HEK293T (cell line): Measurements from ENCODE around the gene ZNF285.

ENCODE experiments used
- ARNT ChIP-seq: fragments of 450-650 bp; IDR thresholded peaks from 2 replicates; pipeline ENCODE4 v1.6.1; 2017; ENCODE audit warnings: mild to moderate bottlenecking
- FOXM1 ChIP-seq: fragments of 450-650 bp; IDR thresholded peaks from 2 replicates; pipeline ENCODE4 v1.6.1; 2017; ENCODE audit warnings: mild to moderate bottlenecking, borderline replicate concordance
- L3MBTL2 ChIP-seq: fragments of 450-650 bp; conservative IDR thresholded peaks from 2 replicates; pipeline ENCODE4 v1.6.1; 2016; ENCODE audit warnings: mild to moderate bottlenecking
- LEF1 ChIP-seq: fragments of 450-650 bp; IDR thresholded peaks from 2 replicates; pipeline ENCODE4 v1.6.1; 2017; ENCODE audit warnings: mild to moderate bottlenecking, borderline replicate concordance

DNA sequence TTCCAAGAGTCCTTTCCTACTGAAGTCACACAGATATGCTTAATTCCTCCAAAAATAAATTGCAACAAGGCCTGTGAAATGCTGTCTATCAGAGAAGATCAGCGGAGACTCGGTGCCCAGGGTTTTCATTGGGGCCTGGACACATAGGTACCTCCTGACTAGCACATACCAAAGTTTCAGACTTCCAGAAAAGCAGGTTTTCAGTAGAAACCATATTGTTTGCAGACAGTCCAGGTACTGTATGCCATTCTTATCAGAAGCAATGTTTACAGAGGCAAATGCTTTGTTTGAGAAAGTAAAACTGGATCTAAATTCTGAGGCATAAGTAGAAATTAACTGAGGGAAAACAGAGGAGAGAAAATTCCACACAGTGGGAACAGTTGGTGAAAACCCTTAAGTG lies 34.0 kb upstream of the ZNF285 start:
- no peak for TF ChIP-seq ARNT
- no peak for TF ChIP-seq L3MBTL2
- TF ChIP-seq LEF1: no peak
- TF ChIP-seq FOXM1: no peak
